GM10847 (cell line): ENCODE results near the gene SON.

Source experiments
- POLR2A ChIP-seq: IDR thresholded peaks from 2 replicates; pipeline ENCODE4 v1.6.1; 2011; ENCODE audit not compliant: insufficient read length; ENCODE audit errors: extremely low read depth

SON gene

GRCh38 chr21:33542640-33543504 lies at the start of gene SON:
Gene SON, plus strand, starts transcription at chr21:33543038. Its CDS starts 55 bp downstream, at chr21:33543093.
- peak; percentile 80 for TF ChIP-seq POLR2A

- no peak for TF ChIP-seq POLR2A
These were observed 49.1 kb upstream of the SON start for GRCh38 chr21:33493756-33494155.

GRCh38 chr21:33495743-33496142 lies 47.1 kb upstream of the SON start:
- TF ChIP-seq POLR2A = no peak

GRCh38 chr21:33496345-33496744 lies 46.5 kb upstream of the SON start:
- no peak for TF ChIP-seq POLR2A

- no peak for TF ChIP-seq POLR2A
These were observed 37.0 kb upstream of the SON start for GRCh38 chr21:33505833-33506232.

- no peak for TF ChIP-seq POLR2A
These were observed 32.0 kb upstream of the SON start for GRCh38 chr21:33510826-33511225.

GRCh38 chr21:33511639-33512038 lies 31.2 kb upstream of the SON start:
- TF ChIP-seq POLR2A = no peak

- no peak for TF ChIP-seq POLR2A
These were observed 30.4 kb upstream of the SON start for GRCh38 chr21:33512481-33512880.

- TF ChIP-seq POLR2A = no peak
These were observed 28.6 kb upstream of the SON start for GRCh38 chr21:33514229-33514628.

GRCh38 chr21:33518899-33519298 lies 23.9 kb upstream of the SON start:
- TF ChIP-seq POLR2A = no peak

GRCh38 chr21:33522297-33522952 lies 20.4 kb upstream of the SON start:
- no peak for TF ChIP-seq POLR2A

- no peak for TF ChIP-seq POLR2A
These were observed 19.9 kb upstream of the SON start for GRCh38 chr21:33522953-33523349.

- no peak for TF ChIP-seq POLR2A
These were observed 11.8 kb upstream of the SON start for GRCh38 chr21:33531007-33531406.

GRCh38 chr21:33537212-33537611 lies 5.6 kb upstream of the SON start:
- TF ChIP-seq POLR2A = no peak

- TF ChIP-seq POLR2A = no peak
These were observed 3.2 kb upstream of the SON start for GRCh38 chr21:33539616-33540015.

- no peak for TF ChIP-seq POLR2A
These were observed 2.1 kb upstream of the SON start for GRCh38 chr21:33540711-33541104.
